Activated CD4-positive, alpha-beta T cell treated with anti-CD3 and anti-CD28 coated beads, Interleukin-2, Interleukin-6, amounts not matched to agents 100 ng/mL and 50 ng/mL, durations not matched to agents 16 hours and 8 hours (primary cell): ENCODE measurements around the gene CUTA.

Experiments
- DNase-seq: peaks from one replicate; pipeline ENCODE4 v3.0.0-alpha.2; 2020

The CUTA gene

GRCh38 chr6:33420491-33421343 is 2.8 kb upstream of the CUTA start:
- no peak for DNase-seq

DNA sequence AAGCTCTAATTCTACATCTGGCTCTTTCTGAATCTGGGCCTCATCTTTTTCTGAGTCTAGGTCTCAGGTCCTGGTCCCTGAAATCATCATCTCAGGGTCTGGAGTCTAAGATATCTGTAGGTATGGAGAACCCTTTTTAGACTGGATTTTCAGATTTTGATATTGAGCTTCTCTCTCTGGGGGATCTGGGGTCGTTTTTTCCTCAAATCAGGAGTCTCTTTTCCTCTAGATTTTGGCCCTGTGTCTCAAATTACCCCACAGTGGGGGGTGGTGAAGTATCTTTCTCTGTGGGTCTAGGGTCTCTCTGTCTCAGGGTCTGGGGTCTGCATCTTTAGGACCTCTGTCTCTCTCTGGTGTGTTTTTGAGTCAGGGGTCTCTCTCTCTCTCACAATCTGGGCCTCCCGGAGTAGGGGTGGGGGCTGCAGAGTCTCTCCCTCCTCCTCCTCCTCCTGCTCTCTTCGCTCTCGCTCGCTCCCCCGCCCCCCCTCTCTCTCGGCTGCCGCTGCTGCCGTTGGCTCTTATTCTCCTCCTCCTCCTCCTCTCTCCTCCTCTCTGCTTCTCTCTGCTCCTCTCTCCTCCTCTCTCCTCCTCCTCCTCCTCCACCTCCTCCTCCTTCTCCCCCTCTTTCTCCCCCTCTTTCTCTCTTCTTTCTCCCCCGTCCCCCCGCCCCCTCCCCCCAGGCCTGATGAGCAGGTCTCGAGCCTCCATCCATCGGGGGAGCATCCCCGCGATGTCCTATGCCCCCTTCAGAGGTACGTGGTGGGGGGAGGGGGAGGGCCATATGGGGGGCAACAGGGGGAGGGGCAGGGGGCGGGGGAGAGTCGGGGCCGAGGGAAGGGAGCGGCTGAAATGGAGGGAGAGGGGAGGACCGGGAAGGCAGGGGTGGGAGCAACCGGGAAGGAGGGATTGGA is 1.9 kb upstream of the CUTA start, which contains the start of gene SYNGAP1:
TSS of gene SYNGAP1 (plus strand) at position 486 of the 911 bp plus-strand sequence. CDS start at position 686, 200 bp downstream.
- peak; percentile 59 for DNase-seq

DNA sequence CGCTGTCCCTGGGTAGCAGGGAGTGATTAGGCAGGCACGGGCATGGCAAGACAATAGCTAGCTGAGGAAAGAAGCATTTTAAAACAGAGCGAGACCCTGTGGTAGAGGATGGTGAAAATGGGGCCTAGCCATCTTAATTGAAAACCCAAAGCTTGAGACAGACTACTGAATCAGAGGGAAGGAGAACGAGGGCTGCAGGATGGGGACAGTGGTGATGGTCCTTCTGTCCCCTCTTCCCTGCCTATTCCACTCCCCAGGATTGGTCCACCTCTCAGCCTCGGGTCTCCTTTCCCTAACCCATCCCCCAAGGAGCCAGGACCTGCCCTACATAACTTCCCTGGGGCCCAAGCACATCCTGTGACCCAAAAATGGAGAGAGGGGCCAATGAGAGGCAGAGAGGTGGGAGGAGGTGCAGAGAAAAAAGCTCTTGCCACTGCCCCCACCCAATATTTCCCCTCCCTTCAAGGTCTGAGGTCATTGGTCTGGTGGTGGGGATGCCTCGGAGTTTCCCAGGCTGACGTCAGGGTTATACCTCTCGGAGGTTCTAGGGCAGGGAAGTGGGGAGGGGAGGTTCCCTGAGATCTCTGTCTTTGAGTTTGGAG is 884 bp upstream of the CUTA start:
- DNase-seq = peak; percentile 80

GRCh38 chr6:33417128-33417902 is 592 bp downstream of the CUTA start:
- peak; percentile 30 for DNase-seq

- peak; percentile 69 for DNase-seq
Measured at GRCh38 chr6:33416386-33417127, 1.4 kb downstream of the CUTA start.

- DNase-seq = no peak
Measured at GRCh38 chr6:33415831-33416230, 2.1 kb downstream of the CUTA start.

GRCh38 chr6:33414592-33415271 is 3.2 kb downstream of the CUTA start:
- DNase-seq = peak; percentile 30

DNA sequence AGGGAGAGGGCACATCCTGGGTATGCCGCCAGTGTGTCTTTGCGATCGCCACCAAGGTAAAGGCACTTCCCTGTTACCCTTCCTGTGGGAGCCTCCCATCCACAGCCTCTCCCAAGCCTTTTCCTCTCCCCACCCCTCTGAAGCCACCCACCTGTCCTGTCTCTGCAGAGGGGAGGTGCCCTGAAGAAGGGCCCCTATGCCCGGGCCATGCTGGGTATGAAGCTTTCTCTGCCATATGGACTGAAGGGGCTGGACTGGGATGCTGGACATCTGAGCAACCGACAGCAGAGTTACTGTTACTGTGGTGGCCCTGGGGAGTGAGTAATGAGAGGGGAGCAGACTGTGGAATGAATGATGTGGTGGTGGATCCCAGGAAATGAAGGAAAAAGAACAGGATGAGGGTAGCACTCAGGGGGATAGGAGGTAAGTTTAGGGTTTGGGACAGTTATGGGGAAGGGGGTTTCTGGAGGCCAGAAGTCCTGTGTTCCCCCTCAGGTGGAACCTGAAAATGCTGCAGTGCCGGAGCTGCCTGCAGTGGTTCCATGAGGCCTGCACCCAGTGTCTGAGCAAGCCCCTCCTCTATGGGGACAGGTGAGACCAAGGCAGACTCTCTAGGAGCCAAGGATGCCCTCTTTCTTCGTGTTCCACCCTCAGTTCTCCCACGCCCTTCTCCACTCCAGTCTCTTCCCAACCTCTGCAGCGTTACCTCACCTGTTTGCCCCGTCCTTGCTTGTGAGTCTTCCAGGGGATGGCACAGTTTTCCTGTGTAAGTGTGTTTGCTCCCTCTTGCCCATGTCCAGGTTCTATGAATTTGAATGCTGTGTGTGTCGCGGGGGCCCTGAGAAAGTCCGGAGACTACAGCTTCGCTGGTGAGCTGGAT is 4.4 kb downstream of the CUTA start:
- DNase-seq = no peak

DNA sequence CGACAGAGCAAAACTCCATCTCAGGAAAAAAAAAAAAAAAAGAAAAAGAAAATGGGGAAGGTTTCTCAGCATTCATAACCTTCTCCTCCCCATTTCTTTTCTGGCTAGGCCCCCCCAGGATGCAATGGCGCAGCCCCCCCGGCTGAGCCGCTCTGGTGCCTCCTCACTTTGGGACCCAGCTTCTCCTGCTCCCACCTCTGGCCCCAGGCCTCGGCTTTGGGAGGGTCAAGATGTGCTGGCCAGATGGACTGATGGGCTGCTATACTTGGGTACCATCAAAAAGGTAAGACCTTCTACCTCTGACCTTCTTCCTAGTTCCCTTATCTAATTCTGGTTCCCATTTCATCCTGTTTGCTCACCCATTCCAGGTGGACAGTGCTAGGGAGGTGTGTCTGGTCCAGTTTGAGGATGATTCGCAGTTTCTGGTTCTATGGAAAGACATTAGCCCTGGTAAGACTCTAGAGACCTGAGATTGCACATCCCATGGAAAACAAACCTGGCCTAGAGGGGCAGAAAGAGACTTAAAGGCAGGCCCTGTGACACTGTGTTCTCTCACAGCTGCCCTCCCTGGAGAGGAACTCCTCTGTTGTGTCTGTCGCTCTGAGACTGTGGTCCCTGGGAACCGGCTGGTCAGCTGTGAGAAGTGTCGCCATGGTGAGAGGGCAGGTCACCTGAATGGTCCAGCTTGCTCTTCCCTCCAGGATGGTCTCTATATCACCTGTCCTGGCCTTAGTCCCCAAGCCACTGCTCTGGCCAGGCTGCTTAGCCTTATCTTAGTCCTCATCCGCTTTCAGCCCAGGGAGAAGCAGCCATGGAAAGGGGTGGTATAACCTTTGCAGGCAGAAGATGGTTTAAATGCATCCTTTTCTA is 5.5 kb downstream of the CUTA start:
- no peak for DNase-seq

DNA sequence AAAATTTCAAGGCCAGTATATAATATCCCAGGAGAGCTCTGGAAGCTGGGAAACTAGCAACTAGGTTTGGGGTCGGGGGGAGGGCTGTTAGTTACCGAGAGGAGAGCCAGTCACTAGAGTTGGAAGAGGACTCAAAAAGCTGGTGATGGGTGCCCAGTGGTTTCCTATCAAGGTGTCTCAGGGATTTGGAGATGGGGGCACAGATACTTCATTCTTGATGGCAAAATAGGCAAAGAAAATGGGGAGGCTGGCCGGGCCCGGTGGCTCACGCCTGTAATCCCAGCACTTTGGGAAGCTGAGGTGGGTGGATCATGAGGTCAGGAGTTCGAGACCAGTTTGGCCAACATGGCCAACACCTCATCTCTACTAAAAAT is 6.3 kb downstream of the CUTA start:
- no peak for DNase-seq

- no peak for DNase-seq
Measured at GRCh38 chr6:33410711-33411631, 6.9 kb downstream of the CUTA start, which contains the start of gene PHF1. Gene PHF1, plus strand, starts transcription at chr6:33411014. Its CDS starts 1,250 bp downstream, at chr6:33412264.

GRCh38 chr6:33410050-33410710 is 7.7 kb downstream of the CUTA start:
- peak; percentile 98 for DNase-seq

DNA sequence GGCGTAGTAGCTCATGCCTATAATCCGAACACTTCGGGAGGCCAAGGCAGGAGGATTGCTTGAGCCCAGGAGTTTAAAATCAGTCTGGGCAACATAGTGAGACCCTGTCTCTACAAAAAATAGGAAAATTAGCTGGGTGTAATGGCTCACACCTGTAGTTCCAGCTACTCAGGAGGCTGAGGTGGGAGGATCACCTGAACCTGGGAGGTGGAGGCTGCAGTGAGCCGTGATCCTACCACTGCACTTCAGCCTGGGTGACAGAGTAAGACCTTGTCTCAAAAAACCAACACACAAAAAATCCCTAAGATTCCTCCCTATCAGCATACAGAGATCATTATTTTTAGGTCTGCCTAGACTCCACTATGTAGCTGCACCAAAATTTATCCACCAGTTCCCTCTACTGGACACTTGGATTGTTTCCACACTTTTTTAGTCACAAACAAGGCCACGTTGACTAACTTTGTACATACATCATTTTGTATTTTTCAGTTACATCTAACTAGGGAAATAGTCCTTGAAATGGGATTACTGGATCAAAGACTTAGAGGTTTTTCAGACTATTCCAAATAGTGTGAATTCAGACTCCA is 10.7 kb downstream of the CUTA start:
- DNase-seq = no peak

GRCh38 chr6:33406126-33406525 is 11.8 kb downstream of the CUTA start:
- no peak for DNase-seq

- no peak for DNase-seq
Measured at GRCh38 chr6:33405386-33405940, 12.4 kb downstream of the CUTA start.

- DNase-seq = no peak
Measured at GRCh38 chr6:33404884-33405283, 13.0 kb downstream of the CUTA start.
